Astrocyte (in vitro differentiated cells and primary cell): ENCODE measurements around the gene ZCCHC24. TPM values are rescaled to one million over a fixed set of nuclear protein-coding genes. Genes with fewer than 3 reads are reported as not detected.
A peak's percentile ranks its signal among the peaks of the same experiment; 100 is the strongest.

Experiments used
- DNase-seq: peaks from one replicate; pipeline ENCODE4 v3.0.0-alpha.2; 2010; ENCODE audit warnings: low read depth
- FAIRE-seq: peaks from 2 replicates; lab custom pipeline; 2011; peaks lifted over from hg19 to GRCh38; lab: Jason Lieb, UNC
- H2AFZ ChIP-seq: 2 replicates; pipeline ENCODE4 v1.6.0; 2012; ENCODE audit warnings: low read depth, low read length, inconsistent platforms
- H3K27ac ChIP-seq: 2 replicates; pipeline ENCODE4 v1.5.1; 2011; ENCODE audit warnings: low read depth, low read length, inconsistent platforms
- H3K27me3 ChIP-seq: 2 replicates; pipeline ENCODE4 v1.6.0; 2011; ENCODE audit warnings: low read length, inconsistent platforms; ENCODE audit not compliant: insufficient read depth
- H3K36me3 ChIP-seq: 2 replicates; pipeline ENCODE4 v1.5.1; 2011; ENCODE audit warnings: low read length, inconsistent platforms; ENCODE audit not compliant: insufficient read depth
- H3K4me1 ChIP-seq: 2 replicates; pipeline ENCODE4 v1.5.1; 2011; ENCODE audit warnings: low read length, inconsistent platforms; ENCODE audit not compliant: insufficient read depth
- H3K4me2 ChIP-seq: 2 replicates; pipeline ENCODE4 v1.6.0; 2012; ENCODE audit warnings: low read length, inconsistent platforms
- H3K4me3 ChIP-seq: 2 replicates; pipeline ENCODE4 v1.5.1; 2011; ENCODE audit warnings: low read depth, mild to moderate bottlenecking, low read length, inconsistent platforms; ENCODE audit not compliant: insufficient read depth
- H3K79me2 ChIP-seq: 2 replicates; pipeline ENCODE4 v1.6.0; 2012; ENCODE audit warnings: mild to moderate bottlenecking, low read length, inconsistent platforms; ENCODE audit not compliant: insufficient read depth
- H3K9ac ChIP-seq: 2 replicates; pipeline ENCODE4 v1.6.0; 2012; ENCODE audit warnings: mild to moderate bottlenecking, low read length, inconsistent platforms
- H3K9me3 ChIP-seq: 2 replicates; pipeline ENCODE4 v1.5.1; 2012; ENCODE audit warnings: low read depth, mild to moderate bottlenecking, low read length, inconsistent platforms; ENCODE audit not compliant: insufficient read depth
- H4K20me1 ChIP-seq: 2 replicates; pipeline ENCODE4 v1.6.0; 2012; ENCODE audit warnings: low read length, inconsistent platforms; ENCODE audit not compliant: insufficient read depth
- H3K27ac Mint-ChIP-seq: one replicate; pipeline ENCODE4 v1.8.0; 2021; ENCODE audit warnings: mild to moderate bottlenecking, mixed read lengths; ENCODE audit not compliant: unreplicated experiment
- H3K27me3 Mint-ChIP-seq: one replicate; pipeline ENCODE4 v1.8.0; 2021; ENCODE audit warnings: low read depth, mixed read lengths; ENCODE audit not compliant: unreplicated experiment
- H3K36me3 Mint-ChIP-seq: one replicate; pipeline ENCODE4 v1.8.0; 2021; ENCODE audit warnings: low read depth, mixed read lengths; ENCODE audit not compliant: unreplicated experiment
- H3K4me1 Mint-ChIP-seq: one replicate; pipeline ENCODE4 v1.8.0; 2021; ENCODE audit warnings: low read depth, mixed read lengths; ENCODE audit not compliant: unreplicated experiment
- H3K4me3 Mint-ChIP-seq: one replicate; pipeline ENCODE4 v1.8.0; 2021; ENCODE audit warnings: mild to moderate bottlenecking, moderate library complexity, mixed read lengths; ENCODE audit not compliant: unreplicated experiment
- H3K9me3 Mint-ChIP-seq: one replicate; pipeline ENCODE4 v1.8.0; 2021; ENCODE audit warnings: mild to moderate bottlenecking, mixed read lengths; ENCODE audit not compliant: unreplicated experiment
- EZH2 ChIP-seq: IDR thresholded peaks from 2 replicates; pipeline ENCODE4 v1.6.1; 2012; ENCODE audit warnings: mild to moderate bottlenecking, low read length, inconsistent platforms; ENCODE audit not compliant: insufficient read depth
- total RNA-seq: library from RNA; stranded (reverse); gene quantifications from 2 replicates; pipeline ENCODE4 v1.2.1, GENCODE V29; 2021
- TF ChIP-seq, protein P1 (sequence below): IDR thresholded peaks from 2 replicates; pipeline ENCODE4 v1.5.1; 2011; ENCODE audit warnings: low read depth, mild to moderate bottlenecking, inconsistent platforms, low read length, moderate library complexity; ENCODE audit not compliant: insufficient read depth

The ZCCHC24 gene
- total RNA-seq, 1 donor from 2014 or later = 21.4 TPM

GRCh38 chr10:79482304-79482703 is 36.9 kb upstream of the ZCCHC24 start:
- Mint-ChIP-seq H3K36me3 (no peaks in the 10 kb centered on the region), H3K4me1 (peaks cover 9% of the 10 kb centered on the region), H3K9me3 (peaks cover 5% of the 10 kb centered on the region), H3K27me3 (no peaks in the 10 kb centered on the region), H3K27ac (no peak overlapping the region), H3K4me3 (no peak overlapping the region)
- FAIRE-seq = no peak
- H3K4me2 ChIP-seq = no peak overlapping the region
- H3K79me2 ChIP-seq = no peaks in the 10 kb centered on the region
- H3K4me1 ChIP-seq = peaks cover 5% of the 10 kb centered on the region
- H3K9me3 ChIP-seq = no peaks in the 10 kb centered on the region
- TF ChIP-seq, protein P1, sequence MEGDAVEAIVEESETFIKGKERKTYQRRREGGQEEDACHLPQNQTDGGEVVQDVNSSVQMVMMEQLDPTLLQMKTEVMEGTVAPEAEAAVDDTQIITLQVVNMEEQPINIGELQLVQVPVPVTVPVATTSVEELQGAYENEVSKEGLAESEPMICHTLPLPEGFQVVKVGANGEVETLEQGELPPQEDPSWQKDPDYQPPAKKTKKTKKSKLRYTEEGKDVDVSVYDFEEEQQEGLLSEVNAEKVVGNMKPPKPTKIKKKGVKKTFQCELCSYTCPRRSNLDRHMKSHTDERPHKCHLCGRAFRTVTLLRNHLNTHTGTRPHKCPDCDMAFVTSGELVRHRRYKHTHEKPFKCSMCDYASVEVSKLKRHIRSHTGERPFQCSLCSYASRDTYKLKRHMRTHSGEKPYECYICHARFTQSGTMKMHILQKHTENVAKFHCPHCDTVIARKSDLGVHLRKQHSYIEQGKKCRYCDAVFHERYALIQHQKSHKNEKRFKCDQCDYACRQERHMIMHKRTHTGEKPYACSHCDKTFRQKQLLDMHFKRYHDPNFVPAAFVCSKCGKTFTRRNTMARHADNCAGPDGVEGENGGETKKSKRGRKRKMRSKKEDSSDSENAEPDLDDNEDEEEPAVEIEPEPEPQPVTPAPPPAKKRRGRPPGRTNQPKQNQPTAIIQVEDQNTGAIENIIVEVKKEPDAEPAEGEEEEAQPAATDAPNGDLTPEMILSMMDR = no peak
- no peak for TF ChIP-seq EZH2
- no peak overlapping the region for H2AFZ ChIP-seq
- no peaks in the 10 kb centered on the region for H3K27me3 ChIP-seq
- DNase-seq = no peak
- H3K4me3 ChIP-seq = no peak overlapping the region
- no peaks in the 10 kb centered on the region for H4K20me1 ChIP-seq
- no peaks in the 10 kb centered on the region for H3K36me3 ChIP-seq
- H3K9ac ChIP-seq = no peak overlapping the region
- H3K27ac ChIP-seq = no peak overlapping the region

DNA sequence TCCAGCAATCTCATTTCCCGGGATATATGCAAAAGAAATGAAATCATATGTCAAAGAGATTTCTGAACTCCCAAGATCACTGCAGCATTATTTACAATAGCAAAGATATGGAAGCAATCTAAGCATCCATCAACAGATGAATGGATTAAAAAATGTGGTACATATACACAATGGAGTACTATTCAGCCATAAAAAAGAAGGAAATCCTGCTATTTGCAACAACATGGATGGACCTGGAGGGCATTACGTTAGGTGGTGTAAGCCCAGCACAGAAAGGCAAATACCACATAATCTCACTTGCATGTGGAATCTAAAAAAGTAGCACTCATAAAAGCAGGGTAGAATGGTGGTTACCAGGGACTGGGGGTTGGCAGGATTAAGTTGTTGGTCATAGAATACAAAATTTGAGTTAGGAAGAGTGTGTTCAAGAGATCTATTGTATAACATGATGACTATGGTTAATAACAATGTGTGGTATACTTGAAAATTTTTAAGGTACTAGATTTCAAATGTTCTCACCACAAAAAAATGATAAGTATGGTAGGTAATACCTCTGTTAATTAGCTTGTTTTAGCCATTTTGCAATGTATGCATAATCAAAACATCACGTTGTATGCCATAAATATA is 34.0 kb upstream of the ZCCHC24 start:
- no peak overlapping the region for H3K9ac ChIP-seq
- H2AFZ ChIP-seq = no peak overlapping the region
- H3K4me3 Mint-ChIP-seq = no peak overlapping the region
- peaks cover 3% of the 10 kb centered on the region for H3K4me1 ChIP-seq
- H3K36me3 ChIP-seq = no peaks in the 10 kb centered on the region
- H3K36me3 Mint-ChIP-seq = no peaks in the 10 kb centered on the region
- peaks cover 5% of the 10 kb centered on the region for H3K9me3 Mint-ChIP-seq
- H3K4me2 ChIP-seq = no peak overlapping the region
- H3K4me1 Mint-ChIP-seq = no peaks in the 10 kb centered on the region
- H4K20me1 ChIP-seq = no peaks in the 10 kb centered on the region
- FAIRE-seq (no peak), DNase-seq (peak; percentile 18)
- peaks cover 15% of the 10 kb centered on the region for H3K27me3 Mint-ChIP-seq
- H3K4me3 ChIP-seq = no peak overlapping the region
- H3K9me3 ChIP-seq = no peaks in the 10 kb centered on the region
- no peaks in the 10 kb centered on the region for H3K79me2 ChIP-seq
- no peak overlapping the region for H3K27ac ChIP-seq
- no peak overlapping the region for H3K27ac Mint-ChIP-seq
- TF ChIP-seq, protein P1 = no peak
- no peak for TF ChIP-seq EZH2
- no peaks in the 10 kb centered on the region for H3K27me3 ChIP-seq

DNA sequence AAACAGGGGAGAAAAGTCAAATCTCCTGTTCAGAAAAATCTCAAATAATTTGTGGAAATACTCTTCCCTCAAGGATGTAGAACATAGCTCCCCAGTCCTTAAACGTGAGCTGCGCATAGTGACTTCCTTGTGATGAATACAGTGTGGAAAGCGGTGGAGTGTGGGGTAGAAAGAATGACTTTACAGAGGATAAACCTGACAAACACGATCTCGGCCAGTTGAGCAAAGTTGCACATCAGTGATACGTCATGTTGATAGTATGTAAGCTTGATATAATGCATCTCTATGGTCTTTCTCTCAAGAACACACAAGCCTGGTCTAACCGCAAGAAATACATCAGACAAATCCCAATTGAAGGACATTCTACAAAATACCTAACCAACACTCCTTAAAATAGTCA is 32.0 kb upstream of the ZCCHC24 start:
- H3K4me1 ChIP-seq = no peaks in the 10 kb centered on the region
- no peaks in the 10 kb centered on the region for H3K27me3 ChIP-seq
- H3K4me3 ChIP-seq = no peak overlapping the region
- H2AFZ ChIP-seq = no peak overlapping the region
- no peak overlapping the region for H3K27ac ChIP-seq
- H3K4me3 Mint-ChIP-seq = no peak overlapping the region
- no peak overlapping the region for H3K4me2 ChIP-seq
- no peak for FAIRE-seq
- no peak for TF ChIP-seq EZH2
- TF ChIP-seq, protein P1 = no peak
- no peaks in the 10 kb centered on the region for H4K20me1 ChIP-seq
- H3K79me2 ChIP-seq = no peaks in the 10 kb centered on the region
- no peak overlapping the region for H3K9ac ChIP-seq
- no peaks in the 10 kb centered on the region for H3K9me3 ChIP-seq
- no peak overlapping the region for H3K27ac Mint-ChIP-seq
- peaks cover 19% of the 10 kb centered on the region for H3K27me3 Mint-ChIP-seq
- no peaks in the 10 kb centered on the region for H3K36me3 Mint-ChIP-seq
- DNase-seq = no peak
- no peaks in the 10 kb centered on the region for H3K36me3 ChIP-seq
- no peaks in the 10 kb centered on the region for H3K4me1 Mint-ChIP-seq
- peaks cover 5% of the 10 kb centered on the region for H3K9me3 Mint-ChIP-seq
